HepG2 (cell line): ENCODE data around the gene ETF1. TPM values are rescaled to one million over a fixed set of nuclear protein-coding genes. Genes with fewer than 3 reads are reported as not detected.
A peak's percentile ranks its signal among the peaks of the same experiment; 100 is the strongest.

Experiments used
- DR1 ChIP-seq: sonication (generic); formaldehyde crosslinking; IDR thresholded peaks from 2 replicates; pipeline ENCODE4 v1.8.0; 2021; ENCODE audit warnings: mild to moderate bottlenecking, missing genetic modification reagents, inconsistent platforms
- GATAD1 ChIP-seq: IDR thresholded peaks from 2 replicates; pipeline ENCODE4 v1.6.1; 2016; ENCODE audit warnings: missing genetic modification reagents, missing compliant biosample characterization
- HNF4A ChIP-seq: sonication (generic); formaldehyde crosslinking; IDR thresholded peaks from 2 replicates; pipeline ENCODE4 v1.4.0; 2020; ENCODE audit warnings: missing genetic modification reagents
- JDP2 ChIP-seq: sonication (generic); formaldehyde crosslinking; IDR thresholded peaks from 2 replicates; pipeline ENCODE4 v1.8.1; 2022; ENCODE audit warnings: missing genetic modification reagents, borderline replicate concordance
- JUNB ChIP-seq: sonication (generic); formaldehyde crosslinking; IDR thresholded peaks from 2 replicates; pipeline ENCODE4 v1.8.0; 2022; ENCODE audit warnings: missing genetic modification reagents, mild to moderate bottlenecking, borderline replicate concordance
- MEF2D ChIP-seq: sonication (generic); formaldehyde crosslinking; IDR thresholded peaks from 2 replicates; pipeline ENCODE4 v1.5.1; 2020; ENCODE audit warnings: mild to moderate bottlenecking, missing genetic modification reagents
- NCOA1 ChIP-seq: sonication (generic); formaldehyde crosslinking; IDR thresholded peaks from 2 replicates; pipeline ENCODE4 v1.9.0; 2021; ENCODE audit warnings: missing genetic modification reagents
- TARDBP ChIP-seq: sonication (generic); formaldehyde crosslinking; IDR thresholded peaks from 2 replicates; pipeline ENCODE4 v1.8.0; 2022; ENCODE audit warnings: mild to moderate bottlenecking, missing genetic modification reagents
- ZNF235 ChIP-seq: sonication (generic); formaldehyde crosslinking; IDR thresholded peaks from 2 replicates; pipeline ENCODE4 v1.8.1; 2023; ENCODE audit warnings: mild to moderate bottlenecking, missing genetic modification reagents, borderline replicate concordance
- ZNF850 ChIP-seq: sonication (generic); formaldehyde crosslinking; conservative IDR thresholded peaks from 2 replicates; pipeline ENCODE4 v1.9.0; 2021; ENCODE audit warnings: mild to moderate bottlenecking, missing genetic modification reagents
- polyA plus RNA-seq, 8 experiments: library from polyadenylated mRNA; depleted of rRNA in 3 of 8; stranded (reverse) in 7 of 8; unstranded in 1 of 8; fragments of >200 nt; fragmentation: Illumina TruSeq in 4 of 8; extraction: Trizol in 4 of 8; gene quantifications; 2 replicates each; pipeline versions ENCODE4 v1.2.1 to v1.2.3, GENCODE V29; 2011 to 2016; ENCODE audit warnings: low read depth in 4 of 8, missing spikeins in 1 of 8, mixed read lengths in 1 of 8; ENCODE audit not compliant: insufficient read depth in 1 of 8
- total RNA-seq, 5 experiments: library from RNA; depleted of rRNA; stranded (reverse); fragments of >200 nt; fragmentation: Illumina TruSeq; extraction: Trizol; gene quantifications; 2 replicates each; pipeline ENCODE4 v1.2.3, GENCODE V29; 2016; ENCODE audit warnings: low read depth in 1 of 5
- TF ChIP-seq, protein P1 (sequence below): sonication (generic); formaldehyde crosslinking; IDR thresholded peaks from 2 replicates; pipeline ENCODE4 v1.5.0; 2020; ENCODE audit warnings: mild to moderate bottlenecking, missing genetic modification reagents
- TF ChIP-seq, protein P2 (sequence below): sonication (generic); formaldehyde crosslinking; IDR thresholded peaks from 2 replicates; pipeline ENCODE4 v1.5.1; 2020; ENCODE audit warnings: mild to moderate bottlenecking, missing genetic modification reagents
- TF ChIP-seq, protein P3 (sequence below): sonication (generic); formaldehyde crosslinking; IDR thresholded peaks from 2 replicates; pipeline ENCODE4 v1.5.1; 2020; ENCODE audit warnings: missing genetic modification reagents, mild to moderate bottlenecking, borderline replicate concordance
- TF ChIP-seq, protein P4 (sequence below): sonication (generic); formaldehyde crosslinking; IDR thresholded peaks from 2 replicates; pipeline ENCODE4 v1.4.0; 2020; ENCODE audit warnings: missing genetic modification reagents, mild to moderate bottlenecking, borderline replicate concordance
- TF ChIP-seq, protein P5 (sequence below): sonication (generic); formaldehyde crosslinking; IDR thresholded peaks from 2 replicates; pipeline ENCODE4 v1.8.0; 2023; ENCODE audit warnings: mild to moderate bottlenecking, missing genetic modification reagents
- TF ChIP-seq, protein P6 (sequence below): sonication (generic); formaldehyde crosslinking; IDR thresholded peaks from 2 replicates; pipeline ENCODE4 v1.8.0; 2022; ENCODE audit warnings: mild to moderate bottlenecking, missing genetic modification reagents; ENCODE audit not compliant: insufficient replicate concordance
- TF ChIP-seq, protein P7 (sequence below): sonication (generic); formaldehyde crosslinking; IDR thresholded peaks from 2 replicates; pipeline ENCODE4 v1.5.1; 2020; ENCODE audit warnings: missing genetic modification reagents, mild to moderate bottlenecking, borderline replicate concordance

ETF1 gene
- total and polyA plus RNA-seq, 2 of the 13 experiments (the other 11 are each of a cell fraction or from before 2014, with no cell fraction given): 52.1 to 184 TPM

DNA sequence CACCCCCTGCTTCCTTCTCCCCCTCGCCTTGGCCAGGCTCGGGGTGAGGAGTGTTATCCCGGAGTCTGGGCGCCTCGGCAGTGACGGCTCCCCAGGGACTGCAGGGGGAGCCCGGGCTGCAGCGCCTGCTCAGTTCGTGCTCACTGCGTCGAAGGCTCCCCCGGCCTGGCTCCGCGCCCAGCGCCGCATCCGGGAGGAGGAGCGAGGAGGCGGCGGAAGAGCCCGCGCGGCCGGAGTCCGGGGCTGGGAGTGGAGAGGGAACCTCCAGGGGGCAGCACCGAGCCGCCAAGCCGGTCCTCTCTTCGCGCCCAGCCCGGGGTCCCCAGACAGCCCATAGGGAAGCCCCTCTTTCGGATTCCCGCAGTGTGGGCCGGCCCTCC lies 79.0 kb downstream of the ETF1 start (continued):
- TF ChIP-seq, protein P1, sequence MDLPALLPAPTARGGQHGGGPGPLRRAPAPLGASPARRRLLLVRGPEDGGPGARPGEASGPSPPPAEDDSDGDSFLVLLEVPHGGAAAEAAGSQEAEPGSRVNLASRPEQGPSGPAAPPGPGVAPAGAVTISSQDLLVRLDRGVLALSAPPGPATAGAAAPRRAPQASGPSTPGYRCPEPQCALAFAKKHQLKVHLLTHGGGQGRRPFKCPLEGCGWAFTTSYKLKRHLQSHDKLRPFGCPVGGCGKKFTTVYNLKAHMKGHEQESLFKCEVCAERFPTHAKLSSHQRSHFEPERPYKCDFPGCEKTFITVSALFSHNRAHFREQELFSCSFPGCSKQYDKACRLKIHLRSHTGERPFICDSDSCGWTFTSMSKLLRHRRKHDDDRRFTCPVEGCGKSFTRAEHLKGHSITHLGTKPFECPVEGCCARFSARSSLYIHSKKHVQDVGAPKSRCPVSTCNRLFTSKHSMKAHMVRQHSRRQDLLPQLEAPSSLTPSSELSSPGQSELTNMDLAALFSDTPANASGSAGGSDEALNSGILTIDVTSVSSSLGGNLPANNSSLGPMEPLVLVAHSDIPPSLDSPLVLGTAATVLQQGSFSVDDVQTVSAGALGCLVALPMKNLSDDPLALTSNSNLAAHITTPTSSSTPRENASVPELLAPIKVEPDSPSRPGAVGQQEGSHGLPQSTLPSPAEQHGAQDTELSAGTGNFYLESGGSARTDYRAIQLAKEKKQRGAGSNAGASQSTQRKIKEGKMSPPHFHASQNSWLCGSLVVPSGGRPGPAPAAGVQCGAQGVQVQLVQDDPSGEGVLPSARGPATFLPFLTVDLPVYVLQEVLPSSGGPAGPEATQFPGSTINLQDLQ (CRISPR knock-in tag): no peak
- TF ChIP-seq, protein P2, sequence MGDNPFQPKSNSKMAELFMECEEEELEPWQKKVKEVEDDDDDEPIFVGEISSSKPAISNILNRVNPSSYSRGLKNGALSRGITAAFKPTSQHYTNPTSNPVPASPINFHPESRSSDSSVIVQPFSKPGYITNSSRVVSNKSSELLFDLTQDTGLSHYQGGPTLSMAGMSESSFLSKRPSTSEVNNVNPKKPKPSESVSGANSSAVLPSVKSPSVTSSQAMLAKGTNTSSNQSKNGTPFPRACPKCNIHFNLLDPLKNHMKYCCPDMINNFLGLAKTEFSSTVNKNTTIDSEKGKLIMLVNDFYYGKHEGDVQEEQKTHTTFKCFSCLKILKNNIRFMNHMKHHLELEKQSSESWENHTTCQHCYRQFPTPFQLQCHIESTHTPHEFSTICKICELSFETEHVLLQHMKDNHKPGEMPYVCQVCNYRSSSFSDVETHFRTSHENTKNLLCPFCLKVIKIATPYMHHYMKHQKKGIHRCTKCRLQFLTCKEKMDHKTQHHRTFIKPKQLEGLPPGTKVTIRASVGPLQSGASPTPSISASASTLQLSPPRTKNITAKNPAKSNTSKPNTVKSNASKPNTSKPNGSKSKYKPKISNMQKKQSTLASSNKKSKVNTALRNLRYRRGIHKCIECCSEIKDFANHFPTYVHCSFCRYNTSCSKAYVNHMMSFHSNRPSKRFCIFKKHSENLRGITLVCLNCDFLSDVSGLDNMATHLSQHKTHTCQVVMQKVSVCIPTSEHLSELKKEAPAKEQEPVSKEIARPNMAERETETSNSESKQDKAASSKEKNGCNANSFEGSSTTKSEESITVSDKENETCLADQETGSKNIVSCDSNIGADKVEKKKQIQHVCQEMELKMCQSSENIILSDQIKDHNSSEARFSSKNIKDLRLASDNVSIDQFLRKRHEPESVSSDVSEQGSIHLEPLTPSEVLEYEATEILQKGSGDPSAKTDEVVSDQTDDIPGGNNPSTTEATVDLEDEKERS: no peak
- TF ChIP-seq ZNF235 (no peak), MEF2D (CRISPR knock-in tag) (peak; percentile 58; the same call in 1 of the 2 replicates), JDP2 (CRISPR knock-in tag) (no peak), TARDBP (CRISPR knock-in tag) (no peak; the same call in 1 of the 2 replicates), DR1 (peak; percentile 17; the same call in 1 of the 2 replicates), JUNB (CRISPR knock-in tag) (no peak), NCOA1 (CRISPR knock-in tag) (0 out of 2 replicates have a peak, but pooled peaks have one; percentile 16), ZNF850 (CRISPR knock-in tag) (no peak), HNF4A (CRISPR knock-in tag) (no peak), GATAD1 (CRISPR knock-in tag) (peak; percentile 72; the same call in 1 of the 2 replicates)
- TF ChIP-seq, protein P3, sequence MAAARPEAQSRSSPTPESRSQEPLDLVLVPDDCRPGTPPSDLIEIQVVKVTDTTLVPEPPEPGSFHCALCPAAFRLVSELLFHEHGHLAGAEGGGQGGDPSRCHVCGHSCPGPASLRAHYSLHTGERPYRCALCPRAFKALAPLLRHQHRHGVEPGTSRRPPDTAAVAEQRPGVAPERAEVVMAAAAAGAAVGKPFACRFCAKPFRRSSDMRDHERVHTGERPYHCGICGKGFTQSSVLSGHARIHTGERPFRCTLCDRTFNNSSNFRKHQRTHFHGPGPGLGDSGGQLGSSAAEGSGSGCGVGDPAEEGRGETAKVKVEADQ (CRISPR knock-in tag): no peak; the same call in 1 of the 2 replicates
- TF ChIP-seq, protein P4, sequence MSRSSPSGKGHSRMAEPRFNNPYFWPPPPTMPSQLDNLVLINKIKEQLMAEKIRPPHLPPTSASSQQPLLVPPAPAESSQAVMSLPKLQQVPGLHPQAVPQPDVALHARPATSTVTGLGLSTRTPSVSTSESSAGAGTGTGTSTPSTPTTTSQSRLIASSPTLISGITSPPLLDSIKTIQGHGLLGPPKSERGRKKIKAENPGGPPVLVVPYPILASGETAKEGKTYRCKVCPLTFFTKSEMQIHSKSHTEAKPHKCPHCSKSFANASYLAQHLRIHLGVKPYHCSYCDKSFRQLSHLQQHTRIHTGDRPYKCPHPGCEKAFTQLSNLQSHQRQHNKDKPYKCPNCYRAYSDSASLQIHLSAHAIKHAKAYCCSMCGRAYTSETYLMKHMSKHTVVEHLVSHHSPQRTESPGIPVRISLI: no peak
- TF ChIP-seq, protein P5, sequence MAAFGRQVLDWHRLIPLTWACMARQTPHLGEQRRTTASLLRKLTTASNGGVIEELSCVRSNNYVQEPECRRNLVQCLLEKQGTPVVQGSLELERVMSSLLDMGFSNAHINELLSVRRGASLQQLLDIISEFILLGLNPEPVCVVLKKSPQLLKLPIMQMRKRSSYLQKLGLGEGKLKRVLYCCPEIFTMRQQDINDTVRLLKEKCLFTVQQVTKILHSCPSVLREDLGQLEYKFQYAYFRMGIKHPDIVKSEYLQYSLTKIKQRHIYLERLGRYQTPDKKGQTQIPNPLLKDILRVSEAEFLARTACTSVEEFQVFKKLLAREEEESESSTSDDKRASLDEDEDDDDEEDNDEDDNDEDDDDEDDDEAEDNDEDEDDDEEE (CRISPR knock-in tag): 0 out of 2 replicates have a peak, but pooled peaks have one; percentile 63
- TF ChIP-seq, protein P6, sequence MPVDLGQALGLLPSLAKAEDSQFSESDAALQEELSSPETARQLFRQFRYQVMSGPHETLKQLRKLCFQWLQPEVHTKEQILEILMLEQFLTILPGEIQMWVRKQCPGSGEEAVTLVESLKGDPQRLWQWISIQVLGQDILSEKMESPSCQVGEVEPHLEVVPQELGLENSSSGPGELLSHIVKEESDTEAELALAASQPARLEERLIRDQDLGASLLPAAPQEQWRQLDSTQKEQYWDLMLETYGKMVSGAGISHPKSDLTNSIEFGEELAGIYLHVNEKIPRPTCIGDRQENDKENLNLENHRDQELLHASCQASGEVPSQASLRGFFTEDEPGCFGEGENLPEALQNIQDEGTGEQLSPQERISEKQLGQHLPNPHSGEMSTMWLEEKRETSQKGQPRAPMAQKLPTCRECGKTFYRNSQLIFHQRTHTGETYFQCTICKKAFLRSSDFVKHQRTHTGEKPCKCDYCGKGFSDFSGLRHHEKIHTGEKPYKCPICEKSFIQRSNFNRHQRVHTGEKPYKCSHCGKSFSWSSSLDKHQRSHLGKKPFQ (CRISPR knock-in tag): no peak
- TF ChIP-seq, protein P7, sequence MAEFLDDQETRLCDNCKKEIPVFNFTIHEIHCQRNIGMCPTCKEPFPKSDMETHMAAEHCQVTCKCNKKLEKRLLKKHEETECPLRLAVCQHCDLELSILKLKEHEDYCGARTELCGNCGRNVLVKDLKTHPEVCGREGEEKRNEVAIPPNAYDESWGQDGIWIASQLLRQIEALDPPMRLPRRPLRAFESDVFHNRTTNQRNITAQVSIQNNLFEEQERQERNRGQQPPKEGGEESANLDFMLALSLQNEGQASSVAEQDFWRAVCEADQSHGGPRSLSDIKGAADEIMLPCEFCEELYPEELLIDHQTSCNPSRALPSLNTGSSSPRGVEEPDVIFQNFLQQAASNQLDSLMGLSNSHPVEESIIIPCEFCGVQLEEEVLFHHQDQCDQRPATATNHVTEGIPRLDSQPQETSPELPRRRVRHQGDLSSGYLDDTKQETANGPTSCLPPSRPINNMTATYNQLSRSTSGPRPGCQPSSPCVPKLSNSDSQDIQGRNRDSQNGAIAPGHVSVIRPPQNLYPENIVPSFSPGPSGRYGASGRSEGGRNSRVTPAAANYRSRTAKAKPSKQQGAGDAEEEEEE: no peak
